ENCODE measurements around the gene HARBI1. TPM values are rescaled to one million over a fixed set of nuclear protein-coding genes. Genes with fewer than 3 reads are reported as not detected.

Gene HARBI1
- total and polyA plus RNA-seq, 10 of the 15 experiments (the other 5 are each of a cell fraction or from before 2014, with no cell fraction given), result 3.6 to 8.4 (median 5.2) TPM

- TF ChIP-seq NFYB (IDR thresholded peaks at IDR 0.05; ENCODE audit: insufficient read depth, low read depth, low read length) (no peak), CBX5 (IDR thresholded peaks at IDR 0.05; ENCODE audit: low read depth) (no peak), CEBPB (IDR thresholded peaks at IDR 0.05; ENCODE audit: borderline replicate concordance in 1 of 2, low read depth in 2 of 2, low read length in 2 of 2) (no peak), DPF2 (IDR thresholded peaks at IDR 0.05) (no peak), ZBTB11 (CRISPR knock-in tag; IDR thresholded peaks at IDR 0.05) (no peak), TCF3 (IDR thresholded peaks at IDR 0.05; ENCODE audit: borderline replicate concordance, insufficient read depth, low read depth, low read length) (no peak), POLR2A (IDR thresholded peaks at IDR 0.05; ENCODE audit: low read depth, low read length) (no peak), RELB (IDR thresholded peaks at IDR 0.05; ENCODE audit: low read depth) (no peak)
These were observed 38.6 kb upstream of the HARBI1 start (continued) for GRCh38 chr11:46655631-46656030.
